ENCODE measurements around the gene SFXN3. TPM values are rescaled to one million over a fixed set of nuclear protein-coding genes. Genes with fewer than 3 reads are reported as not detected.

SFXN3 gene
- total and polyA plus RNA-seq, 2 of the 13 experiments (the other 11 are each of a cell fraction or from before 2014, with no cell fraction given): 16.8 to 71.5 TPM

DNA sequence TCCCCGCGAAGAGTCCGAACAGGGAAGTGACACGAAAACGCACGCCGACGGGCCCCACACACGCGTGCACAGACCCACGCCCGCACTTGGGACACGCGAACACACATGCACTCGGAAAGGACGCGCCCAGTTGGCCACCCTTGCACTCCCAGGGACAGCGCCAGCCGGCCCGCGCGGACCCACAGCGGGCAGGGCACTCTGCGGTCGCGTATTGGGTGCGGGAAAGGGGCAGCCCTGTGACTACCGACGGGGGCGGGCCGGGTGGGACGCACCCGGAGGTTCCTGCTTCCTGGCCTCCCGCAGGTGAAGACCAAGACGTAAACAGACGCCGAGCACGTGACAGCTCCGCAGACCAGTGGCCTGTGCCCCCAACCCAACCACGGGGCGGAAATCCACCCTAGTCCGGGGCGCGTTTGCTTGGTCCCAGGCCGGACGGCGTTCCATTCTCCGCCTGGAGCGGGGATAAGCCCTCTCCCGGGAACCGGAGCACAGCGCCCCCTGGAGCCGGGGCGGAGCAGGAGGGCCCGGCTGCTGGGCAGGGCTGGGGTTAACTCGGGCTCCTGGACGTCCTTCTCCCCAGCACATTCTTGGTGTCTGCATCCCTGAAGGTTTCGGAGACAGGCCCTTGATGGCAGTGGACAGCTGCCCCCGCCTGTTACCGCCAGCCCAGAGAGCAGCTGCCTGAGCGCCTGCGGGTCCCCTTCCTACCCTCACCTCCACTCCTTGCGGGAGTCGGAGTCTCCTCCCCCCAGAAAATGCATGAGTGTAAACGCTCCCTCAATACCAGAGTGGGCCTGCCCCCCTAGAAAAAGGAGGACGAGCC is 33.5 kb upstream of the SFXN3 start (continued):
- TF ChIP-seq ZNF546 (CRISPR knock-in tag; conservative IDR thresholded peaks at IDR 0.05) (peak; percentile 80; the same call in 1 of the 2 replicates), ZNF232 (CRISPR knock-in tag; IDR thresholded peaks at IDR 0.05; ENCODE audit: borderline replicate concordance) (peak; percentile 77; the same call in 1 of the 2 replicates), ZNF263 (CRISPR knock-in tag; IDR thresholded peaks at IDR 0.05) (peak; percentile 13; the same call in 1 of the 2 replicates), POGZ (CRISPR knock-in tag; IDR thresholded peaks at IDR 0.05) (no peak), IKZF4 (CRISPR knock-in tag; IDR thresholded peaks at IDR 0.05; ENCODE audit: borderline replicate concordance, low read depth, not compliant biosample characterization) (peak; percentile 20), ZNF234 (CRISPR knock-in tag; conservative IDR thresholded peaks at IDR 0.05) (no peak), YY1 (IDR thresholded peaks at IDR 0.05; ENCODE audit: insufficient read depth, insufficient replicate concordance, low read depth, low read length) (no peak), ZBTB3 (CRISPR knock-in tag; IDR thresholded peaks at IDR 0.05; ENCODE audit: borderline replicate concordance, low read depth) (0 out of 2 replicates have a peak, but pooled peaks have one; percentile 58), ZSCAN25 (CRISPR knock-in tag; IDR thresholded peaks at IDR 0.05) (peak; percentile 15; the same call in 1 of the 2 replicates), MTA3 (CRISPR knock-in tag; IDR thresholded peaks at IDR 0.05) (no peak), CBX1 (IDR thresholded peaks at IDR 0.05; ENCODE audit: low read depth) (no peak), ZNF101 (CRISPR knock-in tag; IDR thresholded peaks at IDR 0.05; ENCODE audit: borderline replicate concordance, low read depth) (no peak), ELF3 (CRISPR knock-in tag; IDR thresholded peaks at IDR 0.05) (peak; percentile 40; the same call in 1 of the 2 replicates), ZNF713 (CRISPR knock-in tag; IDR thresholded peaks at IDR 0.05) (no peak), FOXK2 (IDR thresholded peaks at IDR 0.05) (no peak), ZNF484 (CRISPR knock-in tag; IDR thresholded peaks at IDR 0.05; ENCODE audit: borderline replicate concordance, low read depth) (no peak)
- TF ChIP-seq, protein P1, sequence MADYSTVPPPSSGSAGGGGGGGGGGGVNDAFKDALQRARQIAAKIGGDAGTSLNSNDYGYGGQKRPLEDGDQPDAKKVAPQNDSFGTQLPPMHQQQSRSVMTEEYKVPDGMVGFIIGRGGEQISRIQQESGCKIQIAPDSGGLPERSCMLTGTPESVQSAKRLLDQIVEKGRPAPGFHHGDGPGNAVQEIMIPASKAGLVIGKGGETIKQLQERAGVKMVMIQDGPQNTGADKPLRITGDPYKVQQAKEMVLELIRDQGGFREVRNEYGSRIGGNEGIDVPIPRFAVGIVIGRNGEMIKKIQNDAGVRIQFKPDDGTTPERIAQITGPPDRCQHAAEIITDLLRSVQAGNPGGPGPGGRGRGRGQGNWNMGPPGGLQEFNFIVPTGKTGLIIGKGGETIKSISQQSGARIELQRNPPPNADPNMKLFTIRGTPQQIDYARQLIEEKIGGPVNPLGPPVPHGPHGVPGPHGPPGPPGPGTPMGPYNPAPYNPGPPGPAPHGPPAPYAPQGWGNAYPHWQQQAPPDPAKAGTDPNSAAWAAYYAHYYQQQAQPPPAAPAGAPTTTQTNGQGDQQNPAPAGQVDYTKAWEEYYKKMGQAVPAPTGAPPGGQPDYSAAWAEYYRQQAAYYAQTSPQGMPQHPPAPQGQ (CRISPR knock-in tag; IDR thresholded peaks at IDR 0.05; ENCODE audit: borderline replicate concordance): no peak
- TF ChIP-seq, protein P2, sequence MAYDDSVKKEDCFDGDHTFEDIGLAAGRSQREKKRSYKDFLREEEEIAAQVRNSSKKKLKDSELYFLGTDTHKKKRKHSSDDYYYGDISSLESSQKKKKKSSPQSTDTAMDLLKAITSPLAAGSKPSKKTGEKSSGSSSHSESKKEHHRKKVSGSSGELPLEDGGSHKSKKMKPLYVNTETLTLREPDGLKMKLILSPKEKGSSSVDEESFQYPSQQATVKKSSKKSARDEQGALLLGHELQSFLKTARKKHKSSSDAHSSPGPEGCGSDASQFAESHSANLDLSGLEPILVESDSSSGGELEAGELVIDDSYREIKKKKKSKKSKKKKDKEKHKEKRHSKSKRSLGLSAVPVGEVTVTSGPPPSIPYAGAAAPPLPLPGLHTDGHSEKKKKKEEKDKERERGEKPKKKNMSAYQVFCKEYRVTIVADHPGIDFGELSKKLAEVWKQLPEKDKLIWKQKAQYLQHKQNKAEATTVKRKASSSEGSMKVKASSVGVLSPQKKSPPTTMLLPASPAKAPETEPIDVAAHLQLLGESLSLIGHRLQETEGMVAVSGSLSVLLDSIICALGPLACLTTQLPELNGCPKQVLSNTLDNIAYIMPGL (CRISPR knock-in tag; IDR thresholded peaks at IDR 0.05; ENCODE audit: borderline replicate concordance in 1 of 2, low read depth in 1 of 2): peak; percentile 94 to 98
- TF ChIP-seq, protein P3, sequence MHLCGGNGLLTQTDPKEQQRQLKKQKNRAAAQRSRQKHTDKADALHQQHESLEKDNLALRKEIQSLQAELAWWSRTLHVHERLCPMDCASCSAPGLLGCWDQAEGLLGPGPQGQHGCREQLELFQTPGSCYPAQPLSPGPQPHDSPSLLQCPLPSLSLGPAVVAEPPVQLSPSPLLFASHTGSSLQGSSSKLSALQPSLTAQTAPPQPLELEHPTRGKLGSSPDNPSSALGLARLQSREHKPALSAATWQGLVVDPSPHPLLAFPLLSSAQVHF (CRISPR knock-in tag; IDR thresholded peaks at IDR 0.05): no peak
- TF ChIP-seq, protein P4, sequence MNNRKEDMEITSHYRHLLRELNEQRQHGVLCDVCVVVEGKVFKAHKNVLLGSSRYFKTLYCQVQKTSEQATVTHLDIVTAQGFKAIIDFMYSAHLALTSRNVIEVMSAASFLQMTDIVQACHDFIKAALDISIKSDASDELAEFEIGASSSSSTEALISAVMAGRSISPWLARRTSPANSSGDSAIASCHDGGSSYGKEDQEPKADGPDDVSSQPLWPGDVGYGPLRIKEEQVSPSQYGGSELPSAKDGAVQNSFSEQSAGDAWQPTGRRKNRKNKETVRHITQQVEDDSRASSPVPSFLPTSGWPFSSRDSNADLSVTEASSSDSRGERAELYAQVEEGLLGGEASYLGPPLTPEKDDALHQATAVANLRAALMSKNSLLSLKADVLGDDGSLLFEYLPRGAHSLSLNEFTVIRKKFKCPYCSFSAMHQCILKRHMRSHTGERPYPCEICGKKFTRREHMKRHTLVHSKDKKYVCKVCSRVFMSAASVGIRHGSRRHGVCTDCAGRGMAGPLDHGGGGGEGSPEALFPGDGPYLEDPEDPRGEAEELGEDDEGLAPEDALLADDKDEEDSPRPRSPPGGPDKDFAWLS (CRISPR knock-in tag; IDR thresholded peaks at IDR 0.05; ENCODE audit: borderline replicate concordance): no peak
- TF ChIP-seq, protein P5, sequence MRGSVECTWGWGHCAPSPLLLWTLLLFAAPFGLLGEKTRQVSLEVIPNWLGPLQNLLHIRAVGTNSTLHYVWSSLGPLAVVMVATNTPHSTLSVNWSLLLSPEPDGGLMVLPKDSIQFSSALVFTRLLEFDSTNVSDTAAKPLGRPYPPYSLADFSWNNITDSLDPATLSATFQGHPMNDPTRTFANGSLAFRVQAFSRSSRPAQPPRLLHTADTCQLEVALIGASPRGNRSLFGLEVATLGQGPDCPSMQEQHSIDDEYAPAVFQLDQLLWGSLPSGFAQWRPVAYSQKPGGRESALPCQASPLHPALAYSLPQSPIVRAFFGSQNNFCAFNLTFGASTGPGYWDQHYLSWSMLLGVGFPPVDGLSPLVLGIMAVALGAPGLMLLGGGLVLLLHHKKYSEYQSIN (CRISPR knock-in tag; IDR thresholded peaks at IDR 0.05; ENCODE audit: borderline replicate concordance): no peak
